Body of pancreas (tissue), 4 donors: ENCODE data around the gene MBTPS1. TPM values are rescaled to one million over a fixed set of nuclear protein-coding genes. Genes with fewer than 3 reads are reported as not detected.

ENCODE experiments used
- ATAC-seq: fragments of 150-250 bp; one replicate; pipeline ENCODE4 v1.9.1; 2016
- DNase-seq, 4 donors: peaks; one replicate each; pipeline ENCODE4 v3.0.0-alpha.2; 2019
- H3K27ac ChIP-seq, 4 donors: fragments of 200-600 bp; sonication (generic); 1 replicate in 3 of 4; 2 replicates in 1 of 4; pipeline versions ENCODE4 v1.5.1 to v1.6.1; 2016 to 2019; ENCODE audit warnings: mild to moderate bottlenecking in 1 of 4, mixed read lengths in 1 of 4, moderate library complexity in 1 of 4
- H3K27me3 ChIP-seq, 2 donors: fragments of 200-600 bp; sonication (generic); one replicate each; pipeline ENCODE4 v1.6.0; 2016; ENCODE audit warnings: mild to moderate bottlenecking in 1 of 2
- H3K36me3 ChIP-seq, 2 donors: fragments of 200-600 bp; sonication (generic); replicated peaks in 1 of 2; 2 replicates each; pipeline ENCODE4 v1.5.1; 2016; ENCODE audit warnings: low read depth in 2 of 2; ENCODE audit not compliant: insufficient read depth in 1 of 2
- H3K4me1 ChIP-seq: fragments of 200-600 bp; sonication (generic); one replicate; pipeline ENCODE4 v1.6.0; 2016
- H3K4me3 ChIP-seq, 2 donors: fragments of 200-600 bp; sonication (generic); 1 replicate in 1 of 2; 2 replicates in 1 of 2; pipeline ENCODE4 v1.5.1; 2016 to 2019
- H3K9me3 ChIP-seq, 3 donors: fragments of 200-600 bp; sonication (generic); 1 replicate in 2 of 3; 2 replicates in 1 of 3; pipeline ENCODE4 v1.5.1; 2016
- POLR2A ChIP-seq, 3 donors: fragments of 450-650 bp; IDR thresholded peaks; one replicate each; pipeline ENCODE4 v1.6.1; 2016; ENCODE audit warnings: antibody characterized with exemption in 3 of 3, mild to moderate bottlenecking in 2 of 3
- WGBS, 2 donors: methylation state at CpG; one replicate each; pipeline ENCODE4 v1.1.5; 2017; 5-methylcytosine and 5-hydroxymethylcytosine counted together
- intact Hi-C: fragments of 100-400 bp; cut with DNase I; formaldehyde crosslinking; loops from one replicate; pipeline ENCODE4 v1.15.1; 2023
- total RNA-seq, 2 donors: library from RNA; depleted of rRNA; stranded (reverse); fragments of >200 nt; gene quantifications; one replicate each; pipeline ENCODE4 v1.1.0, GENCODE V29; 2016
- TF ChIP-seq, protein P1 (sequence below), 7 experiments: fragments of 450-650 bp in 4 of 7; fragments of 200-600 bp in 3 of 7; sonication (generic) in 3 of 7; IDR thresholded peaks; one replicate each; pipeline ENCODE4 v1.5.1; 2016 to 2019; ENCODE audit warnings: antibody characterized with exemption in 7 of 7

MBTPS1 gene
- total RNA-seq, 2 donors from 2014 or later = 58.9 to 75.5 TPM

GRCh38 chr16:84053237-84053636, 63.5 kb downstream of the MBTPS1 start:
- no peaks in the 10 kb centered on the region for H3K27me3 ChIP-seq
- WGBS, 2 donors = 89 to 93% methylated on average over 13 of the region's 13 CpGs
- H3K4me3 ChIP-seq = no peak overlapping the region
- ATAC-seq (no peak), DNase-seq (peak in 1 of 4 donors; percentile 8)
- no peaks in the 10 kb centered on the region for H3K9me3 ChIP-seq
- intact Hi-C loops = no loop called here
- peaks cover 9 to 15% of the 10 kb centered on the region in 2 donors for H3K36me3 ChIP-seq
- no peak for TF ChIP-seq POLR2A (IDR thresholded peaks at IDR 0.05)
- TF ChIP-seq, protein P1, sequence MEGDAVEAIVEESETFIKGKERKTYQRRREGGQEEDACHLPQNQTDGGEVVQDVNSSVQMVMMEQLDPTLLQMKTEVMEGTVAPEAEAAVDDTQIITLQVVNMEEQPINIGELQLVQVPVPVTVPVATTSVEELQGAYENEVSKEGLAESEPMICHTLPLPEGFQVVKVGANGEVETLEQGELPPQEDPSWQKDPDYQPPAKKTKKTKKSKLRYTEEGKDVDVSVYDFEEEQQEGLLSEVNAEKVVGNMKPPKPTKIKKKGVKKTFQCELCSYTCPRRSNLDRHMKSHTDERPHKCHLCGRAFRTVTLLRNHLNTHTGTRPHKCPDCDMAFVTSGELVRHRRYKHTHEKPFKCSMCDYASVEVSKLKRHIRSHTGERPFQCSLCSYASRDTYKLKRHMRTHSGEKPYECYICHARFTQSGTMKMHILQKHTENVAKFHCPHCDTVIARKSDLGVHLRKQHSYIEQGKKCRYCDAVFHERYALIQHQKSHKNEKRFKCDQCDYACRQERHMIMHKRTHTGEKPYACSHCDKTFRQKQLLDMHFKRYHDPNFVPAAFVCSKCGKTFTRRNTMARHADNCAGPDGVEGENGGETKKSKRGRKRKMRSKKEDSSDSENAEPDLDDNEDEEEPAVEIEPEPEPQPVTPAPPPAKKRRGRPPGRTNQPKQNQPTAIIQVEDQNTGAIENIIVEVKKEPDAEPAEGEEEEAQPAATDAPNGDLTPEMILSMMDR (IDR thresholded peaks at IDR 0.05) = no peak
- no peak overlapping the region for H3K27ac ChIP-seq
- peaks cover 37% of the 10 kb centered on the region for H3K4me1 ChIP-seq

- H3K27ac ChIP-seq = no peak overlapping the region
- H3K4me1 ChIP-seq = peaks cover 45% of the 10 kb centered on the region
- intact Hi-C loops = no loop called here
- ATAC-seq (no peak), DNase-seq (peak in 1 of 4 donors; percentile 10)
- H3K36me3 ChIP-seq = peaks cover 6 to 9% of the 10 kb centered on the region in 2 donors
- no peak overlapping the region for H3K4me3 ChIP-seq
- WGBS, 2 donors = 90 to 95% methylated on average over 24 to 27 of the region's 27 CpGs
- no peaks in the 10 kb centered on the region for H3K27me3 ChIP-seq
- no peaks in the 10 kb centered on the region for H3K9me3 ChIP-seq
- no peak for TF ChIP-seq POLR2A (IDR thresholded peaks at IDR 0.05)
- TF ChIP-seq, protein P1 (IDR thresholded peaks at IDR 0.05) = no peak
Observed at GRCh38 chr16:84052071-84052622, 64.6 kb downstream of the MBTPS1 start.

GRCh38 chr16:84050316-84050715, 66.4 kb downstream of the MBTPS1 start:
- H3K27ac ChIP-seq = no peak overlapping the region
- 80 to 91% methylated on average over 9 of the region's 9 CpGs for WGBS, 2 donors
- peak in 1 of 4 donors; percentile 7 for DNase-seq

DNA sequence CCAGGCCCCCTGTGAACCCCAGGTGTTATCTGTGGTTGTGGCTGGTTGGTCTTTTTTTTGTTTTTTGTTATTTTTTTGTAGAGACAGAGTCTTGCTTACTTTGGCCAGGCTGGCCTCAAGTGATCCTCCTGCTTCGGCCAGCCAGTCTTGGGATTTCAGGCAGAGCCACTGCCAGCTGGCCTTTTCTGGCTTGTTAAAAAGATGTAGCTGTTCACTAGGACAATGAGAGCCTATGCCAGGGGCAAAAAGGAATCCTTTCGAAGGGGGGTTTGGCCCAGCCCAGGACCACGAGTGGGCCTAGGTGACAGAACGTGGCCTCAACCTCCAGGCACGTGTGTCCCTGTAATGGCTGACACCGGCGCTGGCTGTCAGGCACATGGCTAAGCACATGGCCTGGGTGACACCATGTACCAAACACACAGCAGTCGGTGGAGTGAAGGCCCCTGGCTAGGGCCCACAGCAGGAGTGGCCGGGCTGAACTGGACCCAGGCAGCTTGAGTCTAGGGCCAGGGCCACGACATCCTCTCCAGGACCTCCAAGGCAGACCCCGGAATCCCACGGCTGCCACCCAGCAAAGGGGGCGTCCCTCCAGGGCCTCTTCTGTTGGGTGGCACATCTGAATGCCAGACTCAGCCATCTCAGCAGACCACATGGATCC, 67.2 kb downstream of the MBTPS1 start:
- Histone ChIP-seq H3K9me3 (no peaks in the 10 kb centered on the region), H3K36me3 (peaks cover 3 to 4% of the 10 kb centered on the region in 2 donors), H3K4me3 (no peak overlapping the region), H3K27ac (peak overlapping the region; percentile 30 to 74 (median 72)), H3K4me1 (peaks cover 27% of the 10 kb centered on the region), H3K27me3 (no peaks in the 10 kb centered on the region)
- intact Hi-C loops = loop anchor here (10.0 kb wide), 2 partner anchors 85 to 215 kb away; partner anchors contain the start of gene NECAB2
- TF ChIP-seq POLR2A (IDR thresholded peaks at IDR 0.05) = no peak
- TF ChIP-seq, protein P1 (IDR thresholded peaks at IDR 0.05) = no peak
- WGBS, 2 donors = 84 to 92% methylated on average over 13 of the region's 13 CpGs
- DNase-seq = peak in 1 of 4 donors; percentile 13
- no peak for ATAC-seq

More at GRCh38 chr16:84050316-84050715, 66.4 kb downstream of the MBTPS1 start:
- Histone ChIP-seq H3K36me3 (peaks cover 3 to 4% of the 10 kb centered on the region in 2 donors), H3K27me3 (no peaks in the 10 kb centered on the region), H3K9me3 (no peaks in the 10 kb centered on the region), H3K4me3 (no peak overlapping the region), H3K4me1 (peaks cover 34% of the 10 kb centered on the region)
- TF ChIP-seq POLR2A (IDR thresholded peaks at IDR 0.05) = no peak
- TF ChIP-seq, protein P1 (IDR thresholded peaks at IDR 0.05) = no peak
- intact Hi-C loops = no loop called here
- ATAC-seq = no peak
